ENCODE data around the gene NSUN3.
"Not testable (repeated sequence)": the region's sequence is repeated elsewhere in the genome, so short reads cannot be mapped to it uniquely, and the experiment has no call there.

NSUN3 gene

GRCh38 chr3:94062513-94063404 is at the start of gene NSUN3, which contains the start of gene DHFR2:
Gene NSUN3, plus strand, starts transcription at chr3:94063061. Its CDS starts 66 bp downstream, at chr3:94063127.
Gene DHFR2, minus strand, starts transcription at chr3:94062916. Its CDS starts 1,405 bp downstream, at chr3:94061511.
- peak; percentile 97 for DNase-seq

- no peak for DNase-seq
These were observed 47.8 kb upstream of the NSUN3 start for GRCh38 chr3:94015025-94015424.

- no peak for DNase-seq
These were observed 43.2 kb upstream of the NSUN3 start for GRCh38 chr3:94019659-94020058.

- no peak for DNase-seq
These were observed 42.6 kb upstream of the NSUN3 start for GRCh38 chr3:94020293-94020692.

- no peak for DNase-seq
These were observed 38.5 kb upstream of the NSUN3 start for GRCh38 chr3:94024385-94024784.

- no peak for DNase-seq
These were observed 36.2 kb upstream of the NSUN3 start for GRCh38 chr3:94026623-94027022.

- no peak for DNase-seq
These were observed 34.6 kb upstream of the NSUN3 start, which contains the start of gene STX19 for GRCh38 chr3:94028093-94028837. Gene STX19, minus strand, starts transcription at chr3:94028597. Its CDS starts 13,328 bp downstream, at chr3:94015269.

- DNase-seq, result no peak
These were observed 25.9 kb upstream of the NSUN3 start for GRCh38 chr3:94036909-94037507.

- no peak for DNase-seq
These were observed 19.6 kb upstream of the NSUN3 start for GRCh38 chr3:94043285-94043684.

GRCh38 chr3:94044100-94044936 is 18.5 kb upstream of the NSUN3 start:
- not testable (repeated sequence) for DNase-seq

- DNase-seq, result no peak
These were observed 16.3 kb upstream of the NSUN3 start for GRCh38 chr3:94046533-94046932.

GRCh38 chr3:94049267-94049666 is 13.6 kb upstream of the NSUN3 start:
- no peak for DNase-seq

- no peak for DNase-seq
These were observed 12.3 kb upstream of the NSUN3 start for GRCh38 chr3:94050546-94050945.

- no peak for DNase-seq
These were observed 1.6 kb upstream of the NSUN3 start for GRCh38 chr3:94061297-94061696.

GRCh38 chr3:94063496-94064119 is 747 bp downstream of the NSUN3 start:
- no peak for DNase-seq

- DNase-seq, result no peak
These were observed 1.5 kb downstream of the NSUN3 start for GRCh38 chr3:94064243-94064860.

GRCh38 chr3:94065122-94065521 is 2.3 kb downstream of the NSUN3 start:
- no peak for DNase-seq

GRCh38 chr3:94065819-94066480 is 3.1 kb downstream of the NSUN3 start:
- peak; percentile 25 for DNase-seq

GRCh38 chr3:94066506-94067500 is 3.9 kb downstream of the NSUN3 start:
- DNase-seq, result no peak
